Skeletal muscle satellite cell (primary cell): Measurements from ENCODE around the gene CHTF8.
A peak's percentile ranks its signal among the peaks of the same experiment; 100 is the strongest.
"Not testable (repeated sequence)": the region's sequence is repeated elsewhere in the genome, so short reads cannot be mapped to it uniquely, and the experiment has no call there.

Experiments used
- H3K27me3 ChIP-seq: 2 replicates; pipeline ENCODE4 v1.7.0; 2013; ENCODE audit warnings: low read length; ENCODE audit not compliant: control insufficient read depth, insufficient read depth
- H3K36me3 ChIP-seq: 2 replicates; pipeline ENCODE4 v1.7.0; 2013; ENCODE audit warnings: mild to moderate bottlenecking, control low read depth, low read length; ENCODE audit not compliant: insufficient read depth
- H3K4me1 ChIP-seq: 2 replicates; pipeline ENCODE4 v1.7.0; 2013; ENCODE audit warnings: low read length; ENCODE audit not compliant: control insufficient read depth, insufficient read depth
- H3K4me2 ChIP-seq: 2 replicates; pipeline ENCODE4 v1.7.0; 2013; ENCODE audit warnings: mild to moderate bottlenecking, low read length
- H3K4me3 ChIP-seq: 2 replicates; pipeline ENCODE4 v1.7.0; 2013; ENCODE audit warnings: low read length
- H3K9ac ChIP-seq: 2 replicates; pipeline ENCODE4 v1.7.0; 2013; ENCODE audit warnings: mild to moderate bottlenecking, low read depth, low read length, moderate library complexity
- H3K9me3 ChIP-seq: replicated peaks from 2 replicates; pipeline ENCODE4 v1.7.0; 2013; ENCODE audit warnings: mild to moderate bottlenecking, control low read depth, low read length

CHTF8 gene

GRCh38 chr16:69165584-69165983 lies 33.2 kb upstream of the CHTF8 start:
- H3K4me3 ChIP-seq = no peak overlapping the region
- H3K36me3 ChIP-seq = peaks cover 72% of the 10 kb centered on the region
- no peaks in the 10 kb centered on the region for H3K27me3 ChIP-seq
- peaks cover 20% of the 10 kb centered on the region for H3K4me1 ChIP-seq
- H3K9ac ChIP-seq = no peak overlapping the region
- H3K4me2 ChIP-seq = no peak overlapping the region
- no peaks in the 10 kb centered on the region for H3K9me3 ChIP-seq

DNA sequence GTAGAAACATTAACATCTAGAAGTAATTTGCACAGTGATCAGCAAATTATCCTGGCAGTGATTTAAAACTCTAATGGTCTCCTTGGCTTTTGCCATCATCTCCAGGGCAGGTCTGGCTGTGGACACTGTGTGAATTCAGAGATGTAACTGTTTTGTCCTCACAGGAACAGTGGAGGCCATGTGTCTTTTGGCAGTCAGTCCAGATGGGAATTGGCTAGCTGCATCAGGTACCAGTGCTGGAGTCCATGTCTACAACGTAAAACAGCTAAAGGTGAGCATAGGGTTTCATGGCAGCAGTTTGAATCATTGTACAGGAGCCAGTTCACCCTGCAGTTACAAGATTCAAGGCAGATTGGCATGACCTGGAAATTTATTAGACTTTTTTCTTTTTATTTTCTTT lies 27.8 kb upstream of the CHTF8 start:
- H3K9ac ChIP-seq = no peak overlapping the region
- no peaks in the 10 kb centered on the region for H3K9me3 ChIP-seq
- H3K4me1 ChIP-seq = no peaks in the 10 kb centered on the region
- no peak overlapping the region for H3K4me2 ChIP-seq
- H3K4me3 ChIP-seq = no peak overlapping the region
- H3K36me3 ChIP-seq = peaks cover 68% of the 10 kb centered on the region
- no peaks in the 10 kb centered on the region for H3K27me3 ChIP-seq

DNA sequence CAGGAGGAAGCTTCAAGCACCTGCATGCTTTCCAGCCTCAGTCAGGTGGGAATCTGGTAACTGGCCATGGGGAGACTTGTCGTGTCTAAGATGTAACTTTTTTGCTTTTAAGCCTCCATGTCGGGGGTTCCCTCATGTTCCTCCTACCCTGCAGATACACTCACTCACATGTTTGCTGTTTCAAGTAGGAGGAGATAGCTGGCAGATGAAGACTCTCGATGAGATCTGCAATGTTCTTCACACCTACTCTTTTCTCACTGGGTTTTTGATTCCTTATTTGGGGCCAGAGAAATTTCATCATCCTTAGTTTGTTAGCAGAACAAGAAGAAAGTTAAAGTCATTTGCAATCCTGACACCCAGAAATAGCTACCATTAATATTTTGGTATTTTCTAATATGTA lies 24.8 kb upstream of the CHTF8 start:
- no peaks in the 10 kb centered on the region for H3K27me3 ChIP-seq
- no peak overlapping the region for H3K9ac ChIP-seq
- H3K4me1 ChIP-seq = no peaks in the 10 kb centered on the region
- H3K36me3 ChIP-seq = peaks cover 77% of the 10 kb centered on the region
- no peaks in the 10 kb centered on the region for H3K9me3 ChIP-seq
- no peak overlapping the region for H3K4me2 ChIP-seq
- H3K4me3 ChIP-seq = no peak overlapping the region

DNA sequence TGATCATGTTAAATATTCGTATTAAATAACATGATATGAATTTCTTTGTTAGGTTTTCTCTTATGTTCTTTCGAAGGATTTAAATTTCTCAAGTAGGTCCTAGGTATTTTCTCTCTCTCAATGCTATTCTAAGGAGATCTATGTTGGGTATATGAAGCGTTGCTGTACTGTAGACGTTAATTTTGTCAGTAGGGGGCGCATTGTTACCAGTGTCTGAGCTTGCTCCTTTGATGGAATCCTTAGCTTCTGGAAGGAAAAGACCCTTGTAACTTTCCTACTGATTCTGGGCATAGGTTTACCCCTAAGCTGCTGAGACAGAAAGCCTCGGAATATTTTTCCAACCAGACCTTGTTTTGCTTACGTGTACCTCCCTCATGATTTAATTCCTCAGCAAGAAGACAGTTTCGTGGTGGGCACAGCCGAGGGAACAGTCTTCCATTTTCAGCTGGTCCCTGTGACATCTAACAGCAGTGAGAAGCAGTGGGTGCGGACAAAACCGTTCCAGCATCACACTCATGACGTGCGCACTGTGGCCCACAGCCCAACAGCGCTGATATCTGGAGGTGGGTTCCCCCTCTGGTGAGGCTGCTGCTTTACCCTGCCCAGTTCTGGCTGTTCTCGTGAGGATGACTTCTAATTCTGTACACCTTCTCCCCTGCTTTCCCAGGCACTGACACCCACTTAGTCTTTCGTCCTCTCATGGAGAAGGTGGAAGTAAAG lies 17.9 kb upstream of the CHTF8 start:
- H3K27me3 ChIP-seq = no peaks in the 10 kb centered on the region
- H3K4me2 ChIP-seq = no peak overlapping the region
- H3K9ac ChIP-seq = no peak overlapping the region
- H3K36me3 ChIP-seq = peaks cover 46% of the 10 kb centered on the region
- no peak overlapping the region for H3K4me3 ChIP-seq
- H3K9me3 ChIP-seq = no peaks in the 10 kb centered on the region
- peaks cover 5% of the 10 kb centered on the region for H3K4me1 ChIP-seq

GRCh38 chr16:69149621-69150020 lies 17.2 kb upstream of the CHTF8 start:
- peaks cover 41% of the 10 kb centered on the region for H3K36me3 ChIP-seq
- H3K9ac ChIP-seq, H3K4me1 ChIP-seq, H3K4me3 ChIP-seq, H3K27me3 ChIP-seq, H3K4me2 ChIP-seq, H3K9me3 ChIP-seq: not testable (repeated sequence)

GRCh38 chr16:69145658-69146057 lies 13.3 kb upstream of the CHTF8 start:
- peaks cover 5% of the 10 kb centered on the region for H3K4me1 ChIP-seq
- peaks cover 40% of the 10 kb centered on the region for H3K36me3 ChIP-seq

GRCh38 chr16:69143116-69143515 lies 10.7 kb upstream of the CHTF8 start:
- Histone ChIP-seq H3K4me1 (peaks cover 5% of the 10 kb centered on the region), H3K27me3 (no peaks in the 10 kb centered on the region), H3K36me3 (peaks cover 53% of the 10 kb centered on the region), H3K4me2 (no peak overlapping the region), H3K9ac (no peak overlapping the region), H3K4me3 (no peak overlapping the region), H3K9me3 (no peaks in the 10 kb centered on the region)

More at GRCh38 chr16:69145658-69146057, 13.3 kb upstream of the CHTF8 start:
- Histone ChIP-seq H3K27me3 (no peaks in the 10 kb centered on the region), H3K9me3 (no peaks in the 10 kb centered on the region), H3K4me2 (no peak overlapping the region), H3K9ac (no peak overlapping the region), H3K4me3 (no peak overlapping the region)

DNA sequence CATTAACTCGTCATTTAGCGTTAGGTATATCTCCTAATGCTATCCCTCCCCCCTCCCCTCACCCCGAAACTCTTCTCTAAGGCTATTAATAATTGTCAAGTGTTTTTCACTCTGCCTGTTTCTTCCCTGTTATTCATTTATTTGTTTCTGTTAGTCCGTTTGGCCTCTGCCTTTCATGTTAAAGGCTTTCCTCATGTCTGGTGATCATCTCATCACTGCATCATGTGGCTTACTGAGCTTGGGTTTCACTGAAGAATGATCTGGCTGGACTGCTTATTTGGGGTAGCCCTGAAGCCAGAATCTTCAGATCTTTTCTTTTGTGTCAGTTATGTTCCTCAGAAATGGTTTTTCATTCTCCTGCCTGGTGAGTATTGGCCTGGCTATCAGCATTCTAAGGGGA lies 9.5 kb upstream of the CHTF8 start:
- no peak overlapping the region for H3K9ac ChIP-seq
- H3K4me1 ChIP-seq = peaks cover 5% of the 10 kb centered on the region
- H3K36me3 ChIP-seq = peaks cover 63% of the 10 kb centered on the region
- no peak overlapping the region for H3K4me3 ChIP-seq
- H3K27me3 ChIP-seq = no peaks in the 10 kb centered on the region
- H3K9me3 ChIP-seq = no peaks in the 10 kb centered on the region
- no peak overlapping the region for H3K4me2 ChIP-seq

DNA sequence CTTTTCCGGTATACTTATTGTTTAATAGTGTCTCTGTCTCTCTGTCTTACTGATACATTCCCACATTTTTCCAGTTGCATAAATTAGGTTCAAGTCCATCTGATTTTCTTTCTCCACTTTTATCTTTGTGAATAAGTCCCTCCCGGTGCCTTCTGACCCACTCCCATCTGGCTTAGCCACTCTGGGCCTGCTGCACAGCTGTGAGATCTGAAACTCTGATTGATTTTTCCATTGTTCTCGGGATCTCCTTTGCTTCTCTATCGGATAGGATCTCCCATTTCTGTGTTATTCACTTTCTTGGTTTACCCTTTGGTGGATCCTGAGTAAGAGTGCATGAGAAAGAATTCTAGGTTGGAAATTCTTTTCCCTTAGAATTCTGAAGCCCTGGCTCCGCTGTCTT lies 8.6 kb upstream of the CHTF8 start:
- Histone ChIP-seq H3K36me3 (peaks cover 66% of the 10 kb centered on the region), H3K4me1 (peaks cover 5% of the 10 kb centered on the region), H3K4me2 (no peak overlapping the region), H3K9me3 (no peaks in the 10 kb centered on the region), H3K4me3 (no peak overlapping the region), H3K27me3 (no peaks in the 10 kb centered on the region), H3K9ac (no peak overlapping the region)

GRCh38 chr16:69139464-69139863 lies 7.1 kb upstream of the CHTF8 start:
- not testable (repeated sequence) for H3K4me1 ChIP-seq, H3K4me2 ChIP-seq, H3K9ac ChIP-seq, H3K9me3 ChIP-seq, H3K4me3 ChIP-seq, H3K27me3 ChIP-seq
- H3K36me3 ChIP-seq = peaks cover 63% of the 10 kb centered on the region

DNA sequence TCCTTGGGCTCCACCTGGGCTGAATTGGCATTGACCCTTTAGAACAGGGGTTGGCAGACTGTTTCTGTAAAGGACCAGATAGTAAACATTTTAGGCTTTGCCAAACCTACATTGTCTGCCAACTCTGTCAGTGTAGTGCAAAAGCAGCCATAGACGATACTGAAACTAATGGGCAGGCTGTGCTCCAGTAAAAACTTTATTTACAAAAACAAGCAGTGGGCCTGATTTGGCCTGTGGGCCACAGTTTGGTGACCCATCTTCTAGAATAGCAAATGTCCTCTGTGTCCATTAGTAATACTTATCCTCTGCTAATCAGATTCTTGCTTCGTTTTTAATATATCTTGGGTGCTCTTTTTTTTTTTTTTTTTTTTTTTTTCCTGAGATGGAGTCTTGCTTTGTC lies 6.2 kb upstream of the CHTF8 start:
- H3K36me3 ChIP-seq = peaks cover 58% of the 10 kb centered on the region

GRCh38 chr16:69133373-69133954 lies 1.1 kb upstream of the CHTF8 start:
- peak overlapping the region; percentile 90 for H3K9ac ChIP-seq
- peak overlapping the region; percentile 95 for H3K4me3 ChIP-seq
- no peaks in the 10 kb centered on the region for H3K27me3 ChIP-seq
- H3K4me2 ChIP-seq = peak overlapping the region; percentile 81
- peaks cover 21% of the 10 kb centered on the region for H3K4me1 ChIP-seq
- H3K36me3 ChIP-seq = peaks cover 26% of the 10 kb centered on the region
- no peaks in the 10 kb centered on the region for H3K9me3 ChIP-seq

More for the DNA sequence above, 6.2 kb upstream of the CHTF8 start:
- Histone ChIP-seq H3K9ac (no peak overlapping the region), H3K4me1 (peaks cover 8% of the 10 kb centered on the region), H3K4me2 (no peak overlapping the region), H3K9me3 (no peaks in the 10 kb centered on the region), H3K4me3 (no peak overlapping the region), H3K27me3 (no peaks in the 10 kb centered on the region)
